Measurements from ENCODE around the gene CFHR4.

GRCh38 chr1:196866974-196867373 is 20.9 kb upstream of the CFHR4 start:
- TF ChIP-seq CTCF (IDR thresholded peaks at IDR 0.05) (no peak), EP300 (IDR thresholded peaks at IDR 0.05) (no peak)
